Thyroid gland (tissue), 4 donors: ENCODE measurements around the gene PKHD1.

ENCODE experiments used
- CTCF ChIP-seq, 6 experiments: fragments of 200-600 bp in 3 of 6; fragments of 450-650 bp in 3 of 6; sonication (generic) in 3 of 6; IDR thresholded peaks; one replicate each; pipeline ENCODE4 v1.5.1; 2016 to 2019; ENCODE audit warnings: antibody characterized with exemption in 6 of 6, mild to moderate bottlenecking in 2 of 6, inconsistent platforms in 1 of 6, moderate library complexity in 1 of 6
- POLR2A ChIP-seq, 2 donors: fragments of 450-650 bp; IDR thresholded peaks; one replicate each; pipeline ENCODE4 v1.6.1; 2017; ENCODE audit warnings: antibody characterized with exemption in 2 of 2, mild to moderate bottlenecking in 2 of 2, moderate library complexity in 1 of 2

GRCh38 chr6:51830666-51831065 is 256.7 kb downstream of the PKHD1 start:
- no peak for TF ChIP-seq CTCF (IDR thresholded peaks at IDR 0.05)
- no peak for TF ChIP-seq POLR2A (IDR thresholded peaks at IDR 0.05)
